ENCODE results near the gene HABP4.

Gene HABP4, protein sequence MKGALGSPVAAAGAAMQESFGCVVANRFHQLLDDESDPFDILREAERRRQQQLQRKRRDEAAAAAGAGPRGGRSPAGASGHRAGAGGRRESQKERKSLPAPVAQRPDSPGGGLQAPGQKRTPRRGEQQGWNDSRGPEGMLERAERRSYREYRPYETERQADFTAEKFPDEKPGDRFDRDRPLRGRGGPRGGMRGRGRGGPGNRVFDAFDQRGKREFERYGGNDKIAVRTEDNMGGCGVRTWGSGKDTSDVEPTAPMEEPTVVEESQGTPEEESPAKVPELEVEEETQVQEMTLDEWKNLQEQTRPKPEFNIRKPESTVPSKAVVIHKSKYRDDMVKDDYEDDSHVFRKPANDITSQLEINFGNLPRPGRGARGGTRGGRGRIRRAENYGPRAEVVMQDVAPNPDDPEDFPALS

DNA sequence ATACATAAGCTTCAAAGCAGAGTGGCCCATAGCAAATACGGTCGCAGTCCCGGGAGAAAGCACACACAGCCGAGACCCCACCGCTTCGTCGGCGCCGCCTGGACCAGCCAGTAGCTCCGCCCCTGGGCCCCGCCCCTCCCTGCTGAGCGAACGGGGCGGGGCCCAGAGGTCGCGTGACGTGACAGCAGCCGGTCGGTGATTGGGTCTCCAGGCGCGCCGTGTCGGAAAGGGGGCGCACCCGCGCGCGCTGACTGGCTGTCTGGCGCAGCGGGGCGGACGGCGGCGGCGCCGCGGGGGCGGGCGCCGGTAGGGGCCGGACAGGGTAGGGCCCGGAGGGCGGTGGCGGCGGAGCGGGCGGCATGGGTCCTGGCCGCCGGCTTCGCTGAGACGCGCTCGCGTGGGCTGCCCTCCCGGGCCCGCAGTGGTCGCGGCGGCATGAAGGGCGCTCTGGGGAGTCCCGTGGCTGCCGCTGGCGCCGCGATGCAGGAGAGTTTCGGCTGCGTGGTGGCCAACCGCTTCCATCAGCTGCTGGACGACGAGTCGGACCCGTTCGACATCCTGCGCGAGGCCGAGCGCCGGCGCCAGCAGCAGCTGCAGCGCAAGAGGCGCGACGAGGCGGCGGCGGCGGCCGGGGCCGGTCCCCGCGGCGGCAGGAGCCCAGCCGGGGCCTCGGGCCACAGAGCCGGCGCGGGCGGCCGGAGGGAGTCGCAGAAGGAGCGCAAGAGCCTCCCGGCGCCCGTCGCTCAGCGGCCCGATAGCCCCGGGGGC is at the start of gene HABP4:
HABP4 (plus strand) TSS at position 325 of the 768 bp plus-strand sequence; CDS start at position 436, 111 bp downstream.
- DNase-seq: peak; percentile 92 to 98 (median 98)

DNA sequence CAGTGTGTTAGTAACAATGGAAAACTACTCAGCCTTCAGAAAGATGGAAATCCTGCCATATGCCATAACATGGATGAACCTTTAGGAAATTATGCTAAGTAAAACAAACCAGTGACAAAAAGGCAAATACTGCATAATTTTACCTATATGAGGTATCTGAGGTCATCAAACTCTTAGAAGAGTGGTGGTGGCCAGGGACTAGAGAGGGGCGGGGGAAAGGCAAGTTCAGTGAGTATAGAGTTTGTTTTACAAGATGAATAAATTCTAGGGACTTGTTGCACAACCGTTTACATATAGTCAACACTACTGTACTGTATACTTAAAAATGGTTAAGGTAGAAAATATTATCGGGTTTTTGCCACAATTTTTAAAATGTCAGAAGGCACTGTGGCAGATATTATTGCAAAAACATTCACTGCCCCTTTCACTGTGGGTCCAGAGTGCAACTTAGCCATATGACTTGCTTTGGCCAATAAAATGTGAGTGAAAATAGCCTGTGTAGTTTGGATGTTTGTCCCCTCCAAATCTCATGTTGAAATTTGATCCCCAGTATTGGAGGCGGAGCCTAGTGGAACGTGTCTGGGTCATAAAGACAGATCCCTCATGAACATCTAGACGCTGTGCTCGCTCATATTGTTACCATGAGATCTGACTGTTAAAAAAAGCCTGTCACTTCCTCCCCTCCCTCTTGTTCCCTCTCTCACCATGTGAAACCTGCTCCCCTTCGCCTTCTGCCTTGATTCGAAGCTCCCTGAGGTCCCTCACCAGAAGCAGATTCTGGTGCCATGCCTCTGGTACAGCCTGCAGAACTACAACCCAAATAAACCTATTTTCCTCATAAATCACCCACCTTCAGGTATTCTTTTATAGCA is 41.3 kb upstream of the HABP4 start:
- no peak for DNase-seq

DNA sequence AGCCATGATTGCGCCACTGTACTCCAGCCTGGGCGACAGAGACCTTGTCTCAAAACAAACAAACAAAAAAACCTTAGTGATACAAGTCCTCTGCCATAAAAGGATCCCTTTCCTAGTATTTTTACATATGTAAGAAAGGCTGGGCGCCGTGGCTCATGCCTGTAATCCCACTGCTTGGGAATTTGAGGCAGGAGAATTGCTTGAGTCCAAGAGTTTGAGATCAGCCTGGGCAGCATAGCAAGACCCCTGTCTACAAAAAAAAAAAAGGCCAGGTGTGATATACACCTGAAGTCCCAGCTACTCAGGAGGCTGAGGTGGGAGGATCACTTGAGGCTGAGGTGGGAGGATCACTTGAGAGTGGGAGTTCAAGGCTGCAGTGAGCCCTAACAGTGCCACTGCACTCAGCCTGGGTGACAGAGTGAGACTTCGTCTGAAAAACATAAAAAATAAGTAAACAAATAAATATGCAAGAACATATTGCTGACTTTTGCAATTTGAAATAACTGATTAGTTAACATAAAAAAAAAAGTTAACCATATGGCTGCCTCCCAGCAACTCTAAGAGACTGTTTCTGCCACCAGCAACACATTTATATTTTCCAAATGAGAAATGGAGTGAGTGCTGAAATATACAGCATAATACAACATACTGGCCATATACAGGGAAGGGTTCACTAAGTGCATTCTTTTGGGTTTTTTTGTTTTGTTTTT is 38.7 kb upstream of the HABP4 start:
- no peak for DNase-seq

DNA sequence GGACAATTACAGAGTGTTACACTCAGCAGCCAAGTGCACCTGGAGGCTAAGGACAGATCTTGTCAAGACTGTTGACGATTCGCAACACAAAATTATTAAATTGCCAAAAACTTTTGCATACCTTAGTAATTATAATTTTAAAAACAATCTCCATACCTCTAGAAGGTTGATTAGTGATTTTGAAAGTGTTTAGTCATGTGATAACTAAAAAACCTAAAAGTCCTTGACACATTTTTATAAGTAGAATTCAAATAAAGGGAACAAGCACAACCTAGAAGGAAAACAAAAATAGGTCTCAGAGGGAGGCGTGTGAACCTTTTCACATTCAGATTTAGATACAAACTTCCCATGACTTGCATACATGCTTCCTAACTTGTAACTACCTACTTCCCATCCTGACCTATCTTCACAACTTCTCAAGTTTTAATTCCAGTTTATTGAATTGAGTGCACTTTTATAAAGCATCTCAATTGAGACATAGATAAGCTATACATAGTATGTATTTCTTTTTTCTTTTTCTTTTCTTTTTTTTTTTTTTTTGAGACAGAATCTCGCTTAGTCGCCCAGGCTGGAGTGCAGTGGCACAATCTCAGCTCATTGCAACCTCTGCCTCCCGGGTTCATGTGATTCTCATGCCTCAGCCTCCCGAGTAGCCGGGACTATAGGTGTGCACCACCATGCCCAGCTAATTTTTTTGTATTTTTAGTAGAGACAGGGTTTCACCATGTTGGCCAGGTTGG is 37.6 kb upstream of the HABP4 start:
- DNase-seq: no peak

DNA sequence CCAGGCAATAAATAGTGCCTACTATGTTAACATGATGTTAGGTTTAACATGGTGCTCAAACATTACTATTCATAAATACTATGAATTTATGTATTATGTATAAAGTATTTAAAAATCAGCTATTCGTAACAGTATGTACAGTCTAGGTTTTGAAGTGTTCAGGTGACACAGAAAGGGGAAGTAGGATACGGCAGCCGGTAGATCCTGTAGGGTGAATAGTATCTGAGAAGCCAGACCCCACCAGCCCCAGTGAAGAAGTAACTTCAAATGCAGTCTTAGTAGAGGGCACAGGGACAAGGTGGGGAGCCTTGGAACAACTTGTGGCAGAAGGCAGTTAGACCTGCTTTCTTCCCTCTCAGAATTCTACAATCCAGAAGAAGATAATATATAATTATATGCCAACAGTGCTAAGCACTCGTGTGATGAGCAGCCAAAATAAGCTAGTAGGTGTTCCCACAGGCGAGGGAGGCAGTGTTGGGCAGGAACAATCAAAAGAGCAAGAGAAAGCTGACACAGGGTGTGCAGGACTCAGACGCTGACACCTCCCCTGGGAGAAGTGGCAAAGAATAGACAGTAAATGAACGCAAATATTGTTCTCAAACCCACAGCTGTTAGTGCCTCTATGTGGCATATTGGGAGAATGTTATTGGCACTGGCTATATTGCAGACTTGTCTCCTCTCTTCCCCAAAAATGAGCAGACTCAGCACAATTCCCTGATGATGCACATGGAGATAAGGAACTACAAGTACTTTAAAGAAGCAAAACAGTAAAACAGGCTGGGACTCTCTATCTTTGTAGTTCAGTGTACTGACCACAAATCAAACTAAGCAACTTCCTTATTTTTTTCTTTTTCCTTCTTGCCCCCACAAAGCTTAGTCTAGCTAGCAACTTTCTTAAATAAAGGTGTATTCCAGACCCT is 36.4 kb upstream of the HABP4 start:
- peak; percentile 7 to 72 (median 40) for DNase-seq

DNA sequence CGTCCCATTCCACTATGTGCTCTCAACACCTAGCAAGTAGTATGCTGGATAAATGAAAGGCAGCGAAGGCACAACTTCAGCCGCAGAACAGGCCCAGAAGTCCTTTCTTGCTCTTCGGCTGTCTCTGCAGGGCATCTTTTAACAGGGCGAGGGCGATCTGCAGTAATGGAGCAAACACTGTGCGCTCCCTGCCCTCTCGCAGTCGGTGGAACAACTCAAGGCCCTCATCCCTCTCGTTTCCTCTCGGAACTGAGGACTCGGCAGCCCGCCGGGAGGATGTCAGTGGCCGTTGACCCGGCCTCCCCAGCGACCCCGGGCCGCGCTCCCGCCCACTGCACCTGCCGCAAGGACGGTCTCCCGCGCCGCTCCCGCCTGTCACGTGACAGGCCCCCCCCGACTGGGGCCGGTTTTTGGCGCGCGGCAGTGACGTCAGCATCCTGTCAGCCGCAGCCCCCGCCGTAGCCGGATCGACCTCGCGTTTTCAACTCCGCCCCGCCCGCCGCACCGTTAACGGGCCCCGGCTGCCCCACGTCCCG is 32.9 kb upstream of the HABP4 start:
- peak; percentile 71 to 95 (median 94) for DNase-seq

DNA sequence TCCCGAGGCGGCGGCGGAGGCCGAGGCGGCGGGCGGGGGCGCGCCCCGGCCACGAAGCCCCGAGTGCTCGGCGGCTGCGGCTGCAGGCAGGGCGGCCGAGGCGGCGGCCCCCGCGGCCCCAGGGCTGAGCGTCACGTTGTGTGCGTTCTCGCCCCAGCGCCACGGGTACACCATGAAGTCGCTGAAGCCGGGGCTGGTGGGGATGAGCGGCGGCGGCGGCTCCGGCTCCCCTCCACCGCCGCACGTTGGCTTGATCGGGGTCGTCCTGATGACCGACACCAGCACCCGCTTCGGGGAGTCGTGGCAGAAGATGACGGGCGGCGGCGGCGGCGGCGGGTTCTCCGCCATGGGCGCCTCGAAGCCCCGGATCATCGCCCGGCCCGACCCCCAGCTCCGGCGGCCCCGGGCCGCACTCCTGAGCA is 32.3 kb upstream of the HABP4 start:
- peak in 1 of 3 experiments; percentile 70 for DNase-seq

DNA sequence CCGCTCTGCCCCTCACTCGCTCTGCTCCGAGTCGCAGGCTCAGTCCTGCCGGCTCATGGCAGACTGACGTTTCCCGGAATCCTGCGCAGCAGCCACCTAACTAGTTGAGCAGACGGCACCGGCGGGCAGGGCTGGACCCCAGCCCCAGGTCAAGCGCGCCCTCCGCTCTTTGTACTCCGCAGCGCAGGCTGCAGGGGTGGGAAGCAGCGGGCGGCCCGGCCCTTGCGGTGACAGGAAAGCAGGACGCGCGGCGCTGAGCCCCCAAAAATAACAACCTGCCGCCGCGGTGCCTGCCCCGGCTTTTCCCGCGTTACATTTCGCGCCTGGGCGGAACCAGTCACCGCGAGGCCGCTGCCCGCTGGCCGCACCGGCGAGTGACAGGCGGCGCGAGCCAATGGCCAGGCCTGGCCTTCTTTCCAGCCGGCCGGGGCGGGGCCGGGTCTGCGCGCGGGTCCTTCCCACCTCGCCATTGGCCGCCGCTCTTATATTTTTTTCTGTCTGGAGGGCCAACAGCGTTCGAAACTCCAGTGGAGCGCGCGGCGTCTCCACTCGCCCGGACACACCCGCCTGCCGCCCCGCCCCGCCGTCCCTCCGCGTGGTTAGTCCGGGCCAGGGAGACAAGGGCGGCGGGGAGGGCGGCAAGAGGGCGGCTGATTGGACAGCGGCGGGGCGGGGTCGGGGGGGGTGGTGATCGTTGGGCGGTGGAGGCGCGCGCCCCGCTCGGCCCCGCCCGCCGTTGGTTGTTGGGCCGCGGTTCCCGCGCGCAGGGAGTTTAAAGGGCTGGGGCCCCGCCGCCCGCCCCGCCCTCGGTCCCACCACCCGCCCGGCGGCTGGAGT is 31.7 kb upstream of the HABP4 start, which contains the start of gene ZNF367:
ZNF367 (minus strand) TSS at position 288 of the 837 bp plus-strand sequence. CDS start 338 bp downstream, outside the sequence.
- peak; percentile 90 to 100 (median 99) for DNase-seq

DNA sequence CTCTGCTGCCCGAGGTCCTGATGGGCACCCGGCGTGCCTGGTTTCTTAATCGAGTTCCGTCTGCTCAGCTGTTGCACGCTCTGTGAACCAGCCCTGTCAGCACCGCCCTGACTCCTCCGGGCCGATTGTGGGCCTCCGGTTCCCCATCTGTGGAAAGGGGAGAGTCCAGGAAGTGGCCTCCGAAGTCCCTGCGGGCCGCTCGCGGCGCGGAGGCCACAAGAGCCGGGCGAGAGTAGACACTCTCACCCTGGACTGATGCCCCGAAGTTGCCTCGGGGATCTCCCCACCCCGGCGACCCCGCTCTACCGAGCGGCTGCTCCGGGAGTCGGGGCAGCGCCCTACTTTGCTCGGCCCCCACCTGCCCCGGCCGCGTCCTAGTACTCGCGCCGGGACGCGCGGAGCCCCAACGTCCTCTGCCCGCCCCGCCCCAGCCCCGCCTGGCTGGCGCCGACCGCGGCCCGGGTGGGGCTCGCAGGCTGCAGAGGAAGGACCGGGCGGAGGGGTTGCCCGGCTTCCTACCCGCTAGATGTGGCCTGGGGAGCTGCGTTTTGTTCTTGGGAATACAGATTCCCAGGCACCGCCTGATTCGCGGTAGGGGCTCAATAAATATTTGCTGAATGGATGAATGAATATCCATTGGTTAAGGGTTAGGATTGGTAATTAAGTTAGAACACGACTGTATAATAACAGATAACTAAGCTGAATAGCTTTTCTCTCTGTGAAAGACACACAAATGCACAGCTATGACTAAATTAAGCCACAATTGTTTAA is 30.9 kb upstream of the HABP4 start:
- peak; percentile 64 to 97 (median 95) for DNase-seq

DNA sequence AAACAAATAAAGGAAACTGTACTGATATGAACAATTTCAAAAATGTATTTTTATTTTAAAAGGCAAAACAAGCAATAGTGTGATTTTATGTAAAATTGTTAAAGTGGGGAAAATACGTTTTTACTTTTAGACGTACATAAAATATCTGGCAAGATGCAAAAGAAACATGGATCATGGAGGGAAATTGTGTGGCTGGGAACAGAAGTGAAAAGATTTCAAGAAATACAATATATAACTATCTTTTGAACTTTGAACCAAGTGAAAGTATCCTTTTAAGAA is 30.3 kb upstream of the HABP4 start:
- DNase-seq: no peak

DNA sequence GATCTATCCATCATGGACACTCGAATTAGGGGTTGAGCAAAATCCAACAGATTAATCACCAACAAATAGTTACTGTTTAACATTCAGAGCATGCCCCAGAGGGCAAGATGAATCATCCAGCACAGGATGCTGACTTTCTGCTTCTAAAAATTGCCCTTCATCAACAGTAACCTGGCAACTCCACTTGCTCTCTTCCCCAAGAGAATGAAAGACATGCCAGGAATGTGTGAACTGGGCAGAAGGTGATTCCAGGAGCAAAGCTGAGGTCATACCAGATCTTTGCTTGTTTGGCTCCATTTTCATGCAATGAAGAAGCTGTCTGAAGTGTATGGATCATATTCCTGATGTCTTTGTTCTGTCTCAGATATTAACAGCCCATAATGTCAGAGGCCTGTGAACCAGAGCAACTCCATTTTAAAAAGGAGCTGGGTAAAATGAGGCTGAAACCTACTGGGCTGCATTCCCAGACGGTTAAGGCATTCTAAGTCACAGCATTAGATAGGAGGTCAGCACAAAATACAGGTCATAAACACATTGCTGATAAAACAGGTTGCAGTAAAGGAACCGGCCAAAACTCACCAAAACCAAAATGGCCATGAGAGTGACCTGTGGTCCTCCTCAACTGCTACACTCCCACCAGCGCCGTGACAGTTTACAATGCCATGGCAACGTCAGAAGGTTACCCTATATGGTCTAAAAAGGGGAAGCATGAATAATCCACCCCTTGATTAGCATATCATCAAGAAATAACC is 29.3 kb upstream of the HABP4 start:
- peak in 2 of 3 experiments; percentile 41 to 74 for DNase-seq

DNA sequence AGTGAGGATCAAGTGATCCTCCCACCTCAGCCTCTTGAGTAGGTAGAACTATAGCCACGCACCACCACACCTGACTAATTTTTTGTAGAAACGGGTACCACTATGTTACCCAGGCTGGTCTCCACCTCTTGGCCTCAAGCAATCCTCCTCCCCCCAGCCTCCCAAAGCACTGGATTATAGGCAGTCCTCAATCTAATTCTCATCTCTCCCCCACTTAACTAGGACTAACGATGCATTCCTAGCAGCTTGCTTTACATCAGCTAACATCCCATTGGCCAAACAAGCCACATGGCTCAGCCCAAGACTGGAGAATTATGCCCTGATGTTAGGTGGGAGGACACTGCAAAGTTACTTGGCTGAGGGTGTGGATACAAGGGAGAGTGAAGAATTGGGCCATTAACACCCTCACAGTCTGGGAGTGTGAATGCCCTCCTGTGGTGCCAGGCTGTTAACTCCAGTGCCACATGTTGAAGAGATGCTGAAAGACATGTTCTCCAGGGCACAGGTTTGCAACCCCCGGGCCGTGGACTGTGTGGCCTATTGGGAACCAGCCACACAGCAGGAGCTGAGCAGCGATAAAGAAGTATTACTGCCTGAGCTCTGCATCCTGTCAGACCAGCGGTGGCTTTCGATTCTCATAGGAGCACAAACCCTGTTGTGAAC is 26.5 kb upstream of the HABP4 start:
- peak in 1 of 3 experiments; percentile 16 for DNase-seq

DNA sequence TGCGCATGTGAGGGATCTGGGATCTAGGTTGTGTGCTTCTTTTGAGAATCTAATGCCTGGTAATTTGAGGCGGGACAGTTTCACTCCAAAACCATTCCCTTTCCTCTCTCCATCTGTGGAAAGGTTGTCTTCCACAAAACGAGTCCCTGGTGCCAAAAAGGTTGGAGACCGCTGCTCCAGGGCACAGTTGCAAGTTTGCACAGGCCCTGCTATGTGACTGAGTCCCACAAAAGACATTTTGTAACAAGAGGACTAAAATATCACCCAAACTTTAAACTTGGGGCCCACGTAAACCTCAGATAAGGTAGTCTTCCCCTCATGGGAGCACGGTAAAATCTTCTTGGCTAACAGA is 26.0 kb upstream of the HABP4 start:
- DNase-seq: no peak

DNA sequence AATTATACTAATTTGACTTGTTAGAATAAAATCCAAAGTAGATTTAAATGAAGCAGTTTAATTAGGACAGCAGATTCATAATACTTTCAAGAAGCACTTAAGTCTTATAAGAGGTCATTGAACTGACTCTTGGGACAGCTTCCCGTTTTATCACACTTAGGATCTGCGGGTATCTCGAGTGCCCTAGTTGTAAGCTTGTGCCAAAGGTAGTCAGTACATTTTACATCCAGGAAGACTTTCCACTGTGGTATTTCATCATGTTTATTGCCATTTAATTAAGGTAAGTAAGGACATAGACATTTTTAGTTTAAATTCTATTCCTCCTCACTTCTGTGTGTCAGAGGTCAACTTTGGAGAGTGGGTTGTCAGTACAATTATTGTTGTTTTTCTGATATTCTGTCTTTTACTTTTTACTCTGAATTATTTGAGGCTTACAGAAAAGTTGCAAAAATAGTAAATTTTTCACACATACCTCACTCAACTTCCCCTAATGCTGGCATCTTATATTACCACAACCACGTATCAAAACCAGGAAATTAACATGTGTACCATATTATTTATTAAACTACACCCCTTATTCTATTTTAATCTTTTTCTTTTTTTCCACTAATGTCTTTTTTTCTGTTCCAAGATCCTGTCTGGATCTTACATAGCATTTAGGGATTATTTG is 24.3 kb upstream of the HABP4 start:
- DNase-seq: no peak

DNA sequence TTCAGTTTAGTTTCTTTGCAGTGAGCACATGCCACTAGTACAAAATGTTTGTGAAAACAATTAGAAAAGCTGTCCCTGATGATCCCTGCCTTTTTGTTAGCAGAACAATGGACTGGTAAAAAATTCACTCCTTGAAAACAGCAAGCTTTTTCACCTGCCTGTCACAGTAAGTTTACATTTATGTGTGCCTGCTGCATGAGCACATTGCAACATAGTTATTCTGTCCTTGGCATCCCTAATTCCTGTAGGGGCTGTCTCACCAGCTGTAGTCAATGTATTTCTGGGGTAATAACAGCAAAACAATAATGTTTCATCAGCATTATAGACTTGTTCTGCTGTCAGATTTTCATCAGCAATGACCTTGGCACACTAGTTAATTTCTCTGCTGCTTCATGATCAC is 20.2 kb upstream of the HABP4 start:
- DNase-seq: no peak

DNA sequence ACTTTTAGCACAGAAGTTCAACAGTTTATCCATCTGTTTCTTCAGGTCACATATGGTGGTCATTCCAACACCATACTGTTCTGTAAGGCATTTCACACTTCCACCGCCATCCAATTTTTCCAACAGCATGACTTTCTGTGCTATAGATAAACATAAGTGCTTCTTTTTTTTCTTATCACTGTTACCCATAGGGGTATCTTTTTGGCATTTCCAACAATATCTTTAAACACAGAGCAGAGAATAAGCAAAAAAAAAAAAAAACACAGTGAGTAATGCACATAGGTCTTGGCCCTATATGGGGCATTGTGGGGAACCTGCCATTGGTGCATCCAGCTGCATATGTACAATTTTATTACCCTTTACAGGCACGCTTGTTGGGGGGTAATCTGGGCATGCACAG is 19.6 kb upstream of the HABP4 start:
- DNase-seq: no peak

DNA sequence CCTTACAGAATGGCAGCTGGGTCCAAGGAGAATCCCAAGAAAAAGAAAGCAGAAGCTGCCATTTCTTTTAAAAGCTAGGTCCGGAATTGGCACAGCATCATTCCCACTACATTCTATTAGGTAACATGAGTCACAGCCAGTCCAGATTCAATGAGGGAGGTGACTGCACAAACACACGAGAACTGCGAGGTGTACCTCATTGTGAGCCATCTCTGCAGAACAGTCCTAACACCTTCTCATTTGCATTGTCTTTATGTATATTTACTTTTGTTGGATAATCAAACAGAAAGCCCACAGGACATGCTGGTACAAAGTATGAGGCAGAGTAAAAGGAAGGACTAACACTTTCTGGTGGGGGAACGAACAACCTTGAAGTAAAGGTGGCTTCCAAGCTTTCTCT is 14.6 kb upstream of the HABP4 start:
- no peak for DNase-seq
